Smooth muscle cell (in vitro differentiated cells): ENCODE measurements around the gene LRRC10B. TPM values are rescaled to one million over a fixed set of nuclear protein-coding genes. Genes with fewer than 3 reads are reported as not detected.

Experiments
- DNase-seq: peaks from one replicate; lab custom pipeline; 2025; ENCODE audit not compliant: unreplicated experiment; lab: John Stamatoyannopoulos, UW
- H2AFZ ChIP-seq: fragments of 200-600 bp; sonication (generic); 2 replicates; pipeline ENCODE4 v1.6.0; 2016; ENCODE audit warnings: antibody characterized with exemption, low read depth, mild to moderate bottlenecking
- H3F3A ChIP-seq: fragments of 200-600 bp; sonication (generic); 2 replicates; pipeline ENCODE4 v1.6.0; 2017; ENCODE audit warnings: antibody characterized with exemption, low read depth
- H3K27ac ChIP-seq: fragments of 200-600 bp; sonication (generic); 2 replicates; pipeline ENCODE4 v1.5.1; 2016; ENCODE audit warnings: low read depth, mild to moderate bottlenecking
- H3K27me3 ChIP-seq: fragments of 200-600 bp; sonication (generic); 2 replicates; pipeline ENCODE4 v1.6.1; 2016; ENCODE audit warnings: low read depth, mild to moderate bottlenecking
- H3K36me3 ChIP-seq: fragments of 200-600 bp; sonication (generic); 2 replicates; pipeline ENCODE4 v1.5.1; 2016; ENCODE audit warnings: low read depth
- H3K4me1 ChIP-seq: fragments of 200-600 bp; sonication (generic); 2 replicates; pipeline ENCODE4 v1.5.1; 2016; ENCODE audit warnings: low read depth
- H3K4me2 ChIP-seq: fragments of 200-600 bp; sonication (generic); 2 replicates; pipeline ENCODE4 v1.6.0; 2016; ENCODE audit warnings: mild to moderate bottlenecking
- H3K4me3 ChIP-seq: fragments of 200-600 bp; sonication (generic); 2 replicates; pipeline ENCODE4 v1.5.1; 2016; ENCODE audit warnings: mild to moderate bottlenecking
- H3K79me2 ChIP-seq: fragments of 200-600 bp; sonication (generic); 2 replicates; pipeline ENCODE4 v1.6.0; 2016; ENCODE audit warnings: low read depth, mild to moderate bottlenecking
- H3K9ac ChIP-seq: fragments of 200-600 bp; sonication (generic); 2 replicates; pipeline ENCODE4 v1.6.0; 2016; ENCODE audit warnings: low read depth
- H3K9me3 ChIP-seq: fragments of 200-600 bp; sonication (generic); replicated peaks from 2 replicates; pipeline ENCODE4 v1.5.1; 2016; ENCODE audit warnings: low read depth
- H4K20me1 ChIP-seq: fragments of 200-600 bp; sonication (generic); 2 replicates; pipeline ENCODE4 v1.6.0; 2016; ENCODE audit warnings: low read depth
- CTCF ChIP-seq: fragments of 200-600 bp; sonication (generic); IDR thresholded peaks from 2 replicates; pipeline ENCODE4 v1.5.1; 2017; ENCODE audit warnings: borderline replicate concordance, mild to moderate bottlenecking, antibody characterized with exemption; ENCODE audit not compliant: insufficient read depth, poor library complexity, severe bottlenecking
- WGBS: methylation state at CpG from one replicate; pipeline ENCODE4 v1.1.7; 2016; ENCODE audit warnings: low lambda C conversion rate; 5-methylcytosine and 5-hydroxymethylcytosine counted together
- polyA plus RNA-seq: library from polyadenylated mRNA; unstranded; fragments of >200 nt; fragmentation: Nextera tagmentation; extraction: Ambion mirVana; gene quantifications from 2 replicates; pipeline ENCODE4 v1.2.1, GENCODE V29; 2016
- total RNA-seq: library from RNA; depleted of rRNA; stranded (reverse); fragments of >200 nt; gene quantifications from 2 replicates; pipeline ENCODE4 v1.2.3, GENCODE V29; 2014

LRRC10B gene
- total and polyA plus RNA-seq, 2 experiments from 2014 or later, result 0.11 to 2.2 TPM

- no peaks in the 10 kb centered on the region for H3K9me3 ChIP-seq
- no peak overlapping the region for H3K27ac ChIP-seq
- H3K4me2 ChIP-seq, result no peak overlapping the region
- 81% methylated on average over 9 of the region's 10 CpGs for WGBS
- H3K27me3 ChIP-seq, result no peaks in the 10 kb centered on the region
- H3K36me3 ChIP-seq, result no peaks in the 10 kb centered on the region
- peaks cover 50% of the 10 kb centered on the region for H4K20me1 ChIP-seq
- DNase-seq, result no peak
- no peaks in the 10 kb centered on the region for H3K79me2 ChIP-seq
- no peak for TF ChIP-seq CTCF
- no peak overlapping the region for H3K9ac ChIP-seq
- no peaks in the 10 kb centered on the region for H3F3A ChIP-seq
- H3K4me1 ChIP-seq, result no peaks in the 10 kb centered on the region
- H2AFZ ChIP-seq, result no peak overlapping the region
- no peak overlapping the region for H3K4me3 ChIP-seq
Observed at GRCh38 chr11:61481806-61482205, 26.7 kb upstream of the LRRC10B start.

GRCh38 chr11:61482513-61482912 is 26.0 kb upstream of the LRRC10B start:
- no peak overlapping the region for H3K4me3 ChIP-seq
- H3K36me3 ChIP-seq, result no peaks in the 10 kb centered on the region
- H2AFZ ChIP-seq, result no peak overlapping the region
- H3K9me3 ChIP-seq, result no peaks in the 10 kb centered on the region
- H3K4me2 ChIP-seq, result no peak overlapping the region
- WGBS, result 39% methylated on average over 7 of the region's 7 CpGs
- H3K9ac ChIP-seq, result no peak overlapping the region
- H3K27me3 ChIP-seq, result no peaks in the 10 kb centered on the region
- peaks cover 43% of the 10 kb centered on the region for H4K20me1 ChIP-seq
- no peaks in the 10 kb centered on the region for H3K4me1 ChIP-seq
- no peaks in the 10 kb centered on the region for H3F3A ChIP-seq
- TF ChIP-seq CTCF, result peak; percentile 55
- H3K79me2 ChIP-seq, result no peaks in the 10 kb centered on the region
- no peak for DNase-seq
- H3K27ac ChIP-seq, result no peak overlapping the region

GRCh38 chr11:61484541-61484940 is 24.0 kb upstream of the LRRC10B start:
- no peaks in the 10 kb centered on the region for H3F3A ChIP-seq
- no peaks in the 10 kb centered on the region for H3K27me3 ChIP-seq
- H2AFZ ChIP-seq, result no peak overlapping the region
- DNase-seq, result no peak
- no peaks in the 10 kb centered on the region for H3K79me2 ChIP-seq
- peaks cover 10% of the 10 kb centered on the region for H3K4me1 ChIP-seq
- no peak for TF ChIP-seq CTCF
- no peak overlapping the region for H3K4me3 ChIP-seq
- H3K9me3 ChIP-seq, result no peaks in the 10 kb centered on the region
- H4K20me1 ChIP-seq, result peaks cover 26% of the 10 kb centered on the region
- 85% methylated on average over 11 of the region's 11 CpGs for WGBS
- no peak overlapping the region for H3K27ac ChIP-seq
- H3K4me2 ChIP-seq, result no peak overlapping the region
- H3K9ac ChIP-seq, result no peak overlapping the region
- no peaks in the 10 kb centered on the region for H3K36me3 ChIP-seq

GRCh38 chr11:61485080-61485479 is 23.5 kb upstream of the LRRC10B start:
- WGBS, result 97% methylated on average over 11 of the region's 11 CpGs
- Histone ChIP-seq H3K9me3 (no peaks in the 10 kb centered on the region), H2AFZ (no peak overlapping the region), H3K27me3 (no peaks in the 10 kb centered on the region), H3K27ac (no peak overlapping the region), H3K4me3 (no peak overlapping the region), H3K4me1 (peaks cover 10% of the 10 kb centered on the region), H3K36me3 (no peaks in the 10 kb centered on the region), H4K20me1 (peaks cover 20% of the 10 kb centered on the region), H3K79me2 (no peaks in the 10 kb centered on the region), H3F3A (no peaks in the 10 kb centered on the region), H3K4me2 (no peak overlapping the region), H3K9ac (no peak overlapping the region)
- DNase-seq, result no peak
- no peak for TF ChIP-seq CTCF
